GM19023 (cell line): ENCODE results near the gene OR2T10.
A peak's percentile ranks its signal among the peaks of the same experiment; 100 is the strongest.
"Not testable (repeated sequence)": the region's sequence is repeated elsewhere in the genome, so short reads cannot be mapped to it uniquely, and the experiment has no call there.

Source experiments
- ATAC-seq: cut with Tn5 transposase; IDR thresholded peaks from one replicate; pipeline ENCODE4 v1.9.1; 2021; ENCODE audit warnings: mild to moderate bottlenecking, moderate library complexity; ENCODE audit not compliant: unreplicated experiment

OR2T10 gene

GRCh38 chr1:248597589-248597988 is at the start of gene OR2T10:
TSS of gene OR2T10 (minus strand) at chr1:248597700. CDS start at chr1:248593768, 3,932 bp downstream.
- no peak for ATAC-seq

- ATAC-seq = not testable (repeated sequence)
Observed at GRCh38 chr1:248645178-248645577, 47.7 kb upstream of the OR2T10 start, which contains the start of gene OR2T35. TSS of gene OR2T35 (minus strand) at chr1:248645278. CDS start at chr1:248639258, 6,020 bp downstream.

GRCh38 chr1:248642971-248643651 is 45.6 kb upstream of the OR2T10 start:
- peak; percentile 68 for ATAC-seq

GRCh38 chr1:248641583-248641982 is 44.1 kb upstream of the OR2T10 start:
- not testable (repeated sequence) for ATAC-seq

GRCh38 chr1:248640906-248641305 is 43.4 kb upstream of the OR2T10 start:
- peak; percentile 27 for ATAC-seq

- ATAC-seq = peak; percentile 26
Observed at GRCh38 chr1:248639652-248640051, 42.2 kb upstream of the OR2T10 start.

GRCh38 chr1:248636612-248637011 is 39.1 kb upstream of the OR2T10 start:
- ATAC-seq = not testable (repeated sequence)

- ATAC-seq = not testable (repeated sequence)
Observed at GRCh38 chr1:248634991-248635390, 37.5 kb upstream of the OR2T10 start, which contains the start of gene OR2T11. TSS of gene OR2T11 (minus strand) at chr1:248635091. CDS start at chr1:248627128, 7,963 bp downstream.

- ATAC-seq = no peak
Observed at GRCh38 chr1:248631354-248632008, 34.0 kb upstream of the OR2T10 start.

- ATAC-seq = no peak
Observed at GRCh38 chr1:248630551-248630950, 33.1 kb upstream of the OR2T10 start.

- ATAC-seq = peak; percentile 95
Observed at GRCh38 chr1:248627971-248628844, 30.7 kb upstream of the OR2T10 start.

GRCh38 chr1:248625971-248626370 is 28.5 kb upstream of the OR2T10 start:
- no peak for ATAC-seq

- ATAC-seq = no peak
Observed at GRCh38 chr1:248625166-248625565, 27.7 kb upstream of the OR2T10 start.

GRCh38 chr1:248622570-248623001 is 25.1 kb upstream of the OR2T10 start:
- peak; percentile 86 for ATAC-seq

- ATAC-seq = no peak
Observed at GRCh38 chr1:248621770-248622169, 24.3 kb upstream of the OR2T10 start.

- ATAC-seq = no peak
Observed at GRCh38 chr1:248618878-248619277, 21.4 kb upstream of the OR2T10 start.

GRCh38 chr1:248618119-248618518 is 20.6 kb upstream of the OR2T10 start:
- ATAC-seq = no peak

- ATAC-seq = no peak
Observed at GRCh38 chr1:248613742-248614141, 16.2 kb upstream of the OR2T10 start.

GRCh38 chr1:248611883-248612414 is 14.4 kb upstream of the OR2T10 start:
- ATAC-seq = no peak

GRCh38 chr1:248610301-248610700 is 12.8 kb upstream of the OR2T10 start:
- ATAC-seq = no peak

GRCh38 chr1:248599396-248599795 is 1.9 kb upstream of the OR2T10 start:
- no peak for ATAC-seq
